NCI-H1930 (cell line): Measurements from ENCODE around the gene GLIS1.

Experiments used
- DNase-seq, 2 experiments: peaks; one replicate each; lab custom pipeline; 2025; lab: John Stamatoyannopoulos, UW

The GLIS1 gene

GRCh38 chr1:53508991-53509666, 229.8 kb downstream of the GLIS1 start:
- no peak for DNase-seq

GRCh38 chr1:53508056-53508990, 230.6 kb downstream of the GLIS1 start:
- no peak for DNase-seq

GRCh38 chr1:53507116-53507820, 231.7 kb downstream of the GLIS1 start:
- no peak for DNase-seq

DNA sequence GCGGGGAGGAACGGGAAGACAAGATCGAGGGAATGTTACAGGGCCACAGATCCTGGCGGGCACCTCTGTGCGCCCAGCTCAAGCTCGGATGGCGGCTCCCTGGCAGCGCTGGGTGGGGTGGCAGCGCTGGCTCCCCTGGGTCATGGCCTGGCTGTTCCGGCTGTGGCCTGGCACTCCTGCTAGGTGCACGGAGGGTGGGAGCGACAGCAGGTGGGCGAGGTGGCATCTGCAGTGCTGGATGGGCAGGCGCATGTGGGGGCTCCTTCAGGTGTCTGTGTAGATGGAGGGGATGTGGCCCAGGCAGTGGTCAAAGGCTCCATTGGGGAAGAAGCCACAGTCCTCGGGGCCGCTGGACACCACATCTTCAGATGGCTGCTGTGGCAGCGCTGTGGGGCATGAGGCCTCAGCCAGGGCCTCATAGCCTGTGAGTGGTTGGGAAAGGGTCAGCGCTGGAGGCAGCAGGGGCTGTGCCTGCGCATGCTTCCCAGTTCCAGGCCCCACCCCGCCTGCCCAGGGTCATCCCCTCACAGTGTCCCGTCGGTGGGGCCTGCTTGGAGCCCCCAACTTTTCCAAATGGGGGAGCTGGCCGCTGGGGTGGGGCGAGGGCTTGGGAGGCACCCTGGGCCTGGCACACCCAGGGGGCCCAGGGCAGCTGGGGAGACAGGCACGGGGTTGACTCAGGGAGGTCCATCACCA, 232.5 kb downstream of the GLIS1 start:
- no peak for DNase-seq

DNA sequence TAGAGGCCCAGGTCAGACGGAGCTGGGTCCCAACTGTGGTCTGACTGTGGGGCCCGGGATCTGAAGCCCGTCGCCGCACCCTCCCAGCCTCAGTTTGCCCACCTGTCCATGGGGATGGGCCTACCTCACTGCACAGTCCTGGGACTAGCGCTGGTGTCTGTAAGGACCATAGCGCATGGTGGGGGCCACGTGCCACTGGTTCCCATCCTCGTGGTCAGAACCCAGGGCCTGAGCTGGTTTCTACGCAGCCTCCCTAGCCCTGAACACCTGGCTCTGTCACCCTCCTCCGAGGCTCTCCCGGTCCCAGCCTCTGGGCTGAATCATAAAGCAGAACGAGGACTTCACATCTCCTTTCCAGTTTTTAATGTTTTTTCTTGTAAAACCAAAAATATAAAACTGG, 233.1 kb downstream of the GLIS1 start:
- no peak for DNase-seq

DNA sequence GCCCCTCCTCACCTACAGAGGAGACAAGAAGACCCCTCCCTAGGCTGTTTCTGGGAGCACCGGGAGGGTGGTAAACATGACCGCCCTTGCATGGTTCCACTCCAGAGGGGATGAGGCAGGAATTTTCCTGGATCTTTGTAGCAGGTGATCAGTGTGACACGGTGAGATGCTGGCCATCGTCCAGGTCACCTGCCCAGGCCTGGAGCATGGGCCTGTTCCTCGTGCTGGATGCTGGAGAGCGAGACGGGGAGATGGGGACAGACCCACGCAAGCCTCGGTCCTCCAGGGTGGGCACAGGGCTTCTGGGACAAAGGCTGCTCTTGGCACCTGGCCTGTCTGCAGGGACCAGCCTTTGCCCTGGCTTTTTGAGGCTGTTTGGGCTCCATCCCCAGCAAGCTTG, 233.6 kb downstream of the GLIS1 start:
- DNase-seq, result no peak

DNA sequence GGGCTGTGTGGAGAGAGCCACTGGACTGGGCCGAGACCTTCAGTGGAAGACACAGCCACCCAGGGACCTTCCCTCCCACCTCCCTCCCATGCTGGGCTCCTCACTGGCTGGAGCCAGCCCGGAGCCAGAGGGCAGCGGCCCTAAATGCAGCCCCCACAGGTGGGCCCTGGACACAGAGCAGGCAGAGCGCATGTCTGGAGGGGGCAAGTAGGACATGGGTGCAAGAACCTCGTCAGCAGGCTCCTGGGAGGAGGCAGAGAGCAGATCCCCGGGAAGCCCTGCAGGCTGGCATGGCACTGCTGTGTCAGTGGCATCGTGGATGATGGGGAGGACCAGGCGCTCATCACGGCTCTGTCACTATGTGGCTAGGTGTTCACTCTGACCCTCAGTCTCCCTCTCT, 234.1 kb downstream of the GLIS1 start:
- DNase-seq, result no peak

DNA sequence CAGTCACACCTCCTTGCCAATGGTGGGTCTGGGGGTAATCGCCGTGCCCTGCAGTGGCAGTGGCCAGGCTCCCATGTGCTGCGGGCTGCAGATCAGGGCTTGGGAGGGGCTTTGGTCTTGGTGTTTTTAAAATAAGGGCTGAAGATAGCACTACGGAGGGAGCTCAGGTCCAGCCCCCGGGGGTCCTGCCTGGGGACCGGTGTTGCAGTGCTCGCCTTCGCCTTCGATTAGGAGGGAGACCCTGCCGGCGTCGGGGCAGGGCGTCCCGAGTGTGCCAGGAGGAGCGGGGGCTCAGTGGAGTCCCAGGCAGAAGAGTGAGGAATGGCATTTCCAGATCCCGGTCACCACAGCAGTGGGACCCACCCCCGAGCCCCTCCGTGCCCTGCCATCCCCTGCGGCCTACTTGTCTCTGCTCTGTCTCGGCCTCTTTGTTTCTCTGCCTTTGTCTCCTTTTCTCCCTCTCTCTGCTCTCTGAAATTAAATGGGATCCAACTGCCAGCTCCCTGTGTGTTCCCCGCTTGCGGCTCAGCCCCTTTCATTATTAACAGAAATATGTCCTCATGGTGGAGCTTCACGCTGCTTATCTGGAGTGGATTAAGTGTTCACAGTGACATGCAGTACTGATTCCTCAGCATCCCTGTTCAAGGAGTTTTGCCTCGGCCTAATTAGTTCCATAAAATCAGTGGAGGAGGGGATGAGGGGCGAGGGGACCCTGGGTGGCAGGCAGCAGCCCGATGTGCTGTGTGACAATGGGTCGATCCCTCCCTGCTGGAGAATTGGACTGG, 235.3 kb downstream of the GLIS1 start:
- DNase-seq, result no peak

DNA sequence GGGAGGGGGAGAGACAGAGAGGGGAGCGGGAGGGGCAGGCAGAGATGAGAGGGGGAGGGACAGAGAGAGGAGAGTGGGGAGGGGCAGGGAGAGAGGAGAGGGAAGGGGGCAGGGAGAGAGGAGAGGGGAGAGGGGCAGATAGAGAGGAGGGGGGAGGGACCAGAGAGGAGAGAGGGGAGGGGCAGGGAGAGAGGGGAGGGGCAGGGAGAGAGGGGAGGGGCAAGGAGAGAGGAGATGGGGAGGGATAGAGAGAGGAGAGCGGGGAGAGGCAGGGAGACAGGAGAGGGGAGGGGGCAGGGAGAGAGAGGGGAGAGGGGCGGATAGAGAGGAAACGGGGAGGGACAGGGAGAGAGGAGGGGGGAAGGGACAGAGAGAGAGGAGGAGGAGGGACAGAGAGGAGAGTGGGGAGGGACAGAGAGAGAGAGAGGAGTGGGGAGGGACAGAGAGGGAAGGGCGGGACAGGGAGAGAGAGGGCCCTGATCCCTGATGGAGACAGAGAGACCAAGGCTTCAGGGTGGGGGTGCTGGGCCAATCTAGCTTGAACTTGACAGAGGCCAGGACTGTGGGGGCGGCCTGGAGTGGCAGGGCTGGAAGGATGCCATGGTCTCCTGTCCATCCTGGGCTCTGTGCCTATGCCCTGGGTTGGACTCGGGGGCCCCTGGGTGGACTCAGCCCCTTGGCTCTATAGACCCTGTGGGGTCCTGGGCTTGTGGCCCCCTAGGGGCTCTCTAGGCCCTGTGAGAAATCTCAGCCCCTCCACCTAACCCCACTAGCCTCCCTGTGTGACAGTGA, 236.1 kb downstream of the GLIS1 start:
- DNase-seq, result no peak

DNA sequence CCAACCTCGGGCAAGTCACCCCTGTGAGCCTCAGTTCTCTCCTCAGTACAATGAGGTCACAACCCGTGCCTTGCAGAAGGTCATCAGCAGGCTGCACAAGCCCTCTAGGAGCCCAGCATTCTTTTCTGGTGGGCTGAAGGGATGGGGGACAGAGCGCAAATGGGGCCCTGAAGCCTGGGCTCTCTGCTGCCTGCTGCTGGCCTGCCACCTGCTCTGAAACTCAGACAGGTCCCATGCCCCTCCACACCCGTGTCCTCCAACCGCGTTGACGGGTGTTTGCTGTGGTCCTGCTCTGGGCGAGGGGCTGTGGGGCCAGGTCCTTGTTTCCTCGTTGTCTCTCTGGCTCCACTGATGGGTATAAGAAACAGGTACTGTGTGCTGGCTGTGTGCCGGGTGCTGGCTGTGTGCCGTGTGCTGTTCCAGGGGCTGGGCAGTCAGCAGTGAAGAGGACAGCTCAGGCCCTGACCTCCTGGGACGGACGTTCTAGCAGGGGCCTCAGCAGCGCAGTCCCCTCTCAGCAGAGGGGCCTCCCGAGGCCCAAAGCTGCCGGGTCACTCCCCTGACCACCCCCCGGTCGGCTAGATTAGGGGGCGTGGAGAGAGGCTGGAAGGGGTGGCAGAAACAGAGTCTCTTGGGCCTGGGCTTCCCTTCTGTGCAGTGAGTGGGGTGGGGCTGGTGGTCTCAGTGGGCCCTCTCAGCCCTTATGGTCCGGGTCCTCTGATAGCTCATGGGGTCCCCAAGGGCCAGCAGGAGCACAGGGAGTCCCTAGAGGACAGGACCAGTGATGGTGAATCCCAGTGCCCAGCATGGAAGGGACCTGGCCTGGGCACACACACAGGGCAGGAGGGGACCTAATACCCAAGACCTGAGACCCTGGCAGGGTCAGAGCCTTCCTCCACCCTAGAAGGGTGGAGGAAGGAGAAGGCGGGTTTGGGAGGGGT, 237.6 kb downstream of the GLIS1 start:
- no peak for DNase-seq

DNA sequence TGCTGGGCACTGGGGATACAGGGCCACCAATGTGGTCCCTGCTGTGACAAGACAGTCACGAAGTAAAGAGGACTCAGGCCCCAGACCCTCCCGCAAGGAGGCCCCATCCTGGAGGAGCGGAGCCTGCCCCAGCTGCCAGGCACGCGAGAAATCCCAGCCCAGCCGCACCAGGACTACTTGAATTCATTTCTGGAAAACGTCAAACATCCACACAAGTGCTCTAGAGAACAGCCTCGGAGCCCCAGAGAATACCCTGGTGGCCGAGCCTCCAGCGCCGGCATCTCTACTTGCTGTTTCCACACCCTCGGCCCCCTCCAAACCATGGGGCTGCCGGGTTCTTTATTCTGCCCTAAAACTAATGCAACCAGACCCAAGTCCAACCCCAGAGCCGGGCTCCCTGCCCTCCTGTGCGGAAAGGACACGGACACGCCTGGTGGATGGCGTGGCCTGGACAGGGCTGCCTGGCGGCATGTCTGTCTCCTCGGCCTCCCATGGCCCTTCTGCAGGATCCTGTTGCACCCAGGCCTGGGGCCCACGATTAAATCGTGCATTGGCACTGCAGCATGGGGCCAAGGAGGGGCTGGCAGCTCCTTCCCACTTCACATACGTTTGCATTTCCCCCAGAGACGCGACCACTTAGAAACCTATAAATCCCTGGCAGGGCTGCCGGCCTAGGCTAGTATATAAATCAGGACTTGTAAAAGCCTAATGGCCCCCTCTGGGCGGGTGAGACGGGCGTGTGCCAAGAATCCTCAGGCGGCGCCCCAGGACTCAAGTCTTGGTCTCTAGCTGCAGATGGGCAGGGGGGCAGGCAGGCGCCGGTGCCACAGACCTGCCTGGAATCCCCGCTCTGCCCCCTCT, 238.5 kb downstream of the GLIS1 start:
- no peak for DNase-seq

DNA sequence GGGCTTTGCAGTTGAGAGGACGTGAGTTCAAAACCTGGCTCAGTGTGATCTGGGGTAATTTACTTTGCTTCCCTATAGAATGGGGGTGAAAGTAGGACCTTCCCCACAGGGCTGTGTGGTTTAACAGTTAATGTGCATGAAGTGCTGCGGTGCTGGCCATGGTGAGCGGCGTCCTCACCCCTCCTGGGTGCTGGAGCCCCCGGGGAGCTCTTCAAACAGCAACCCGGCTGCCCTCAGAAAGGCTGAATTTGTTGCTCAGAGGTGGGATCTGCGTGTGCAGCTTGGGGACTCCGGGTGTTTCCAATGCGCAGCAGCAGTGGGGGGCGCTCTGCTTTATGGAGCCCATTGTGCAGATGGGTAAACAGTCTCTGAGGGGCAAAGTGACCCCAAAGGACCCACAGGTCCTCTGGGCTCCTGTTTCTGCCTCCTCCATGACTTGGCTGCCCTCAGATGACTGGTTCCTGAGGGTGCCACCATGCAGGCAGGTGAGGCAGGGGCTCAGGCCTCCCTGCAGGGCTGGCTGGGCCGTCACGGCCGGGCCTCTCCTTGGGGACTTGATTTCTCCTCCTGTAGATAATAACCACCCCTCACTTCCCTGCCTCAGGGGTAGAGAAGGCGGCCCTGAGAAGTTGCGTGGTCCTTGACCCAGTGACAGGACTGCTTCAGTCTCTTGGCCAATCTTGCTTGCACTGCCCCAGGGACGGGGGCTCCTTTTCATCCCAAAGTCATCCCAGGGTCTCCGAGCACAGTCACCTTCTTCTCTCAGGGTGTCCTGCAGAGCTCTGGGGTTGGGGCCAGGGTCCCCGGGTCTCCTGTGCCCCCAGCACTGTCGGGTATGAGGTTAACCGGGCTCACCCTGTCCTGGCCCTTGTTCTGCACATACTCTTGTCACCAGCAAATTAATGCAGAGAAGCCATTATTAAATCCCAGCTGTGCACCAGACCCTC, 239.4 kb downstream of the GLIS1 start:
- DNase-seq, result no peak

- DNase-seq, result no peak
Measured at GRCh38 chr1:53498555-53499131, 240.3 kb downstream of the GLIS1 start.

DNA sequence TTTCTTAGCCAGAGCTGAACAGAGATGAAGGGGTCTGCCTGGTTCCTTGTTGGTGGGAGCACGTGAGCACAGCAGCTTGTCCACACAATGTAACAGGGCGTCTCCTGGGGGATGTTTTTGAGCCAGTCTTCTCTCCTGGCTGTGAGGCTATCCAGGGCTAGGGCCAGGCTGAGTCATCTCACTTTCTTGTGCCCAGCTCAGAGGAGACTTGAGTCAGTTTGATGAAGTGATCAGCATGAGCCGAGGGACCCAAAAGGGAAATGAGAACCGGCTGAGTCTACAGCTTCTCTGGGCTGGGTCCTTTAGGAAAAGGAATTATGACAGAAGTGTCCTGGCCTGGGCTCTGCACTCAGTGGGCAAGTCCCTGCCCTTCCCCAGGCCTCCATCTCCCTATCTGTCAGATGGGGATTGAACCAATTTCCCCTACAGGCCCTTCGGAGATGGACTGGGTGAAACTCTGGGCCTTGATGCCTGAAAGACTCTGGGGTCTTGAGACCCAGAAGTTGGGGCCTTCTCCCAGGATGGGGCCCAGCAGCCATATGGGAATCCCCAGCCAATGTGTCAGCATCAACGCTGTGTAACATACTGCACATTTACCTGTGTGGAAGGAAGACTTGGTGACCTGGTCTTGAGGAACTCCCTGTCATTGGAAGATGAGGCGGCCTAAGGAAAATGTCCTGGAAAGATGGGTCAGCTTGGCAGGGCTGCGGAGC, 243.2 kb downstream of the GLIS1 start:
- no peak for DNase-seq

- no peak for DNase-seq
Measured at GRCh38 chr1:53490351-53490750, 248.6 kb downstream of the GLIS1 start.

DNA sequence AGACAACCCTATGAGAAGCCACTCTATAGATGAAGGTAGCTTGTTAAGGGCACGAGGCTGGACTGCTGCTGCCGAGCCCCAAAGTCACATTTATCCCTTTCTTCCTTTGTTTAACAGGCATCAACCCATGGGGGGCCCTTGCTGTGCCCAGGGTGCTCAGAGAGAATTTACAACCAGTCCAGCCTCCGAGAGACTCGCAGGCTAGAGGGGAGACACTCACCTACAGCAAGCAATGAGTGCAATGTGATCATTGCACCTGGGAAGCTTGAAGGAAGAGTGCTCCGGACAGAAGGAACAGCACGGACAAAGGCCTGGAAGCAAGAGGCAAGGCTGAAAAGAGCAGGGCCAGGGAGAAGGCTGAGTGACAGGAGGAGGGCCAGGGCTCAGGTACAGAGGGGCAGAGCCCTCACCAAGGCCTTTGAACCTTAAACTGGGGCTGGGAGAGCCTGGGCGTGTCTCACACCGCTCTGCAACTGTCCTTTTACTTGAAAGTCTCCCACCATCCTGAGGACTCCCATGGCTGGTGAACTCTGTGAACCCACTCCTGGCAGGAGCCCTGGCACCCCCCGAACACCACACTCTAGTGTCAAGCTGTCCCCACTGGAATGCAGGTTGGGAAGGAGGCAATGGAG, 252.5 kb downstream of the GLIS1 start:
- no peak for DNase-seq
